ENCODE measurements around the gene PKIG. TPM values are rescaled to one million over a fixed set of nuclear protein-coding genes. Genes with fewer than 3 reads are reported as not detected.

The PKIG gene
- total RNA-seq, 1 experiment from 2014 or later: 66.3 TPM

GRCh38 chr20:44657875-44658274 lies 75.5 kb downstream of the PKIG start:
- no peaks in the 10 kb centered on the region for H3K27me3 ChIP-seq (ENCODE audit: control insufficient read depth, insufficient read depth, low read length)
- no peak overlapping the region for H3K4me3 ChIP-seq (ENCODE audit: low read depth in 2 of 2, low read length in 2 of 2)
- no TSS peak for BruUV-seq (replicated peaks)
- POLR2A ChIA-PET: no interaction called here
- DNase-seq (ENCODE audit: low read depth, low spot score) (no peak), ATAC-seq (no peak)
- no peaks in the 10 kb centered on the region for H3K36me3 ChIP-seq (ENCODE audit: control insufficient read depth, insufficient read depth, low read length)
- intact Hi-C loops (cut with micrococcal nuclease; ENCODE audit: unreplicated experiment) (no loop called here), in situ Hi-C loops (cut with HindIII; ENCODE audit: low pct_unique_long_range_greater_than_20kb, low sequenced_read_pairs) (no loop called here)
- no peaks in the 10 kb centered on the region; the same call in 1 of the 2 replicates for H3K4me1 ChIP-seq (ENCODE audit: control insufficient read depth, insufficient read depth, low read length)
- CTCF ChIA-PET: no interaction called here
- no peak overlapping the region for H3K27ac ChIP-seq (ENCODE audit: low read length)
- no peaks in the 10 kb centered on the region for H3K9me3 ChIP-seq (ENCODE audit: control insufficient read depth, insufficient read depth, low read depth, low read length)
- TF ChIP-seq, protein P1, sequence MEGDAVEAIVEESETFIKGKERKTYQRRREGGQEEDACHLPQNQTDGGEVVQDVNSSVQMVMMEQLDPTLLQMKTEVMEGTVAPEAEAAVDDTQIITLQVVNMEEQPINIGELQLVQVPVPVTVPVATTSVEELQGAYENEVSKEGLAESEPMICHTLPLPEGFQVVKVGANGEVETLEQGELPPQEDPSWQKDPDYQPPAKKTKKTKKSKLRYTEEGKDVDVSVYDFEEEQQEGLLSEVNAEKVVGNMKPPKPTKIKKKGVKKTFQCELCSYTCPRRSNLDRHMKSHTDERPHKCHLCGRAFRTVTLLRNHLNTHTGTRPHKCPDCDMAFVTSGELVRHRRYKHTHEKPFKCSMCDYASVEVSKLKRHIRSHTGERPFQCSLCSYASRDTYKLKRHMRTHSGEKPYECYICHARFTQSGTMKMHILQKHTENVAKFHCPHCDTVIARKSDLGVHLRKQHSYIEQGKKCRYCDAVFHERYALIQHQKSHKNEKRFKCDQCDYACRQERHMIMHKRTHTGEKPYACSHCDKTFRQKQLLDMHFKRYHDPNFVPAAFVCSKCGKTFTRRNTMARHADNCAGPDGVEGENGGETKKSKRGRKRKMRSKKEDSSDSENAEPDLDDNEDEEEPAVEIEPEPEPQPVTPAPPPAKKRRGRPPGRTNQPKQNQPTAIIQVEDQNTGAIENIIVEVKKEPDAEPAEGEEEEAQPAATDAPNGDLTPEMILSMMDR (IDR thresholded peaks at IDR 0.05): no peak
- no peak for TF ChIP-seq POLR2AphosphoS5 (IDR thresholded peaks at IDR 0.05; ENCODE audit: low read depth, low read length)
- TF ChIP-seq, protein P2, sequence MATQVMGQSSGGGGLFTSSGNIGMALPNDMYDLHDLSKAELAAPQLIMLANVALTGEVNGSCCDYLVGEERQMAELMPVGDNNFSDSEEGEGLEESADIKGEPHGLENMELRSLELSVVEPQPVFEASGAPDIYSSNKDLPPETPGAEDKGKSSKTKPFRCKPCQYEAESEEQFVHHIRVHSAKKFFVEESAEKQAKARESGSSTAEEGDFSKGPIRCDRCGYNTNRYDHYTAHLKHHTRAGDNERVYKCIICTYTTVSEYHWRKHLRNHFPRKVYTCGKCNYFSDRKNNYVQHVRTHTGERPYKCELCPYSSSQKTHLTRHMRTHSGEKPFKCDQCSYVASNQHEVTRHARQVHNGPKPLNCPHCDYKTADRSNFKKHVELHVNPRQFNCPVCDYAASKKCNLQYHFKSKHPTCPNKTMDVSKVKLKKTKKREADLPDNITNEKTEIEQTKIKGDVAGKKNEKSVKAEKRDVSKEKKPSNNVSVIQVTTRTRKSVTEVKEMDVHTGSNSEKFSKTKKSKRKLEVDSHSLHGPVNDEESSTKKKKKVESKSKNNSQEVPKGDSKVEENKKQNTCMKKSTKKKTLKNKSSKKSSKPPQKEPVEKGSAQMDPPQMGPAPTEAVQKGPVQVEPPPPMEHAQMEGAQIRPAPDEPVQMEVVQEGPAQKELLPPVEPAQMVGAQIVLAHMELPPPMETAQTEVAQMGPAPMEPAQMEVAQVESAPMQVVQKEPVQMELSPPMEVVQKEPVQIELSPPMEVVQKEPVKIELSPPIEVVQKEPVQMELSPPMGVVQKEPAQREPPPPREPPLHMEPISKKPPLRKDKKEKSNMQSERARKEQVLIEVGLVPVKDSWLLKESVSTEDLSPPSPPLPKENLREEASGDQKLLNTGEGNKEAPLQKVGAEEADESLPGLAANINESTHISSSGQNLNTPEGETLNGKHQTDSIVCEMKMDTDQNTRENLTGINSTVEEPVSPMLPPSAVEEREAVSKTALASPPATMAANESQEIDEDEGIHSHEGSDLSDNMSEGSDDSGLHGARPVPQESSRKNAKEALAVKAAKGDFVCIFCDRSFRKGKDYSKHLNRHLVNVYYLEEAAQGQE (IDR thresholded peaks at IDR 0.05; ENCODE audit: insufficient read depth in 1 of 2, low read depth in 2 of 2, low read length in 1 of 2): no peak
- TF ChIP-seq TCF7L2 (IDR thresholded peaks at IDR 0.05; ENCODE audit: low read depth, low read length): no peak
- TF ChIP-seq SIN3A (IDR thresholded peaks at IDR 0.05; ENCODE audit: borderline replicate concordance, insufficient read depth, low read depth, low read length): no peak

GRCh38 chr20:44658810-44659209 lies 76.4 kb downstream of the PKIG start:
- DNase-seq (ENCODE audit: low read depth, low spot score): no peak
- H3K27me3 ChIP-seq (ENCODE audit: control insufficient read depth, insufficient read depth, low read length): no peaks in the 10 kb centered on the region
- TF ChIP-seq TCF7L2 (IDR thresholded peaks at IDR 0.05; ENCODE audit: low read depth, low read length): no peak
- TF ChIP-seq SIN3A (IDR thresholded peaks at IDR 0.05; ENCODE audit: borderline replicate concordance, insufficient read depth, low read depth, low read length): no peak
- TF ChIP-seq, protein P1 (IDR thresholded peaks at IDR 0.05): no peak
- H3K9me3 ChIP-seq (ENCODE audit: control insufficient read depth, insufficient read depth, low read depth, low read length): no peaks in the 10 kb centered on the region
- no peaks in the 10 kb centered on the region for H3K36me3 ChIP-seq (ENCODE audit: control insufficient read depth, insufficient read depth, low read length)
- ChIA-PET CTCF (no interaction called here), POLR2A (no interaction called here)
- no TSS peak for BruUV-seq (replicated peaks)
- ATAC-seq: no peak
- in situ Hi-C loops (cut with HindIII; ENCODE audit: low pct_unique_long_range_greater_than_20kb, low sequenced_read_pairs): no loop called here
- intact Hi-C loops (cut with micrococcal nuclease; ENCODE audit: unreplicated experiment): no loop called here
- H3K4me1 ChIP-seq (ENCODE audit: control insufficient read depth, insufficient read depth, low read length): no peaks in the 10 kb centered on the region
- no peak overlapping the region for H3K27ac ChIP-seq (ENCODE audit: low read length)
- H3K4me3 ChIP-seq (ENCODE audit: low read depth in 2 of 2, low read length in 2 of 2): no peak overlapping the region

All from Panc1 (cell line).